Neural cell (in vitro differentiated cells): ENCODE data around the gene SLC9A1. TPM values are rescaled to one million over a fixed set of nuclear protein-coding genes. Genes with fewer than 3 reads are reported as not detected.
"Not testable (repeated sequence)": the region's sequence is repeated elsewhere in the genome, so short reads cannot be mapped to it uniquely, and the experiment has no call there.

ENCODE experiments used
- H2AFZ ChIP-seq: fragments of 200-600, 300-800 bp; sonication (generic), shearing (Covaris generic); 2 replicates; pipeline ENCODE4 v1.6.0; 2014; ENCODE audit warnings: low read depth, mild to moderate bottlenecking, antibody characterized with exemption, low read length, moderate library complexity
- H3F3A ChIP-seq: fragments of 200-600 bp; shearing (Covaris generic); 2 replicates; pipeline ENCODE4 v1.6.1; 2016; ENCODE audit warnings: mild to moderate bottlenecking, moderate library complexity, mixed read lengths, antibody characterized with exemption, low read length; ENCODE audit not compliant: insufficient read depth, poor library complexity, severe bottlenecking
- H3K27ac ChIP-seq: fragments of 200-600, 300-800 bp; sonication (generic), shearing (Covaris generic); 2 replicates; pipeline ENCODE4 v1.5.1; 2014; ENCODE audit warnings: mild to moderate bottlenecking, low read length, moderate library complexity
- H3K27me3 ChIP-seq: fragments of 300-800, 200-600 bp; sonication (generic), shearing (Covaris generic); 2 replicates; pipeline ENCODE4 v1.6.0; 2014; ENCODE audit warnings: mild to moderate bottlenecking, low read depth, low read length, moderate library complexity; ENCODE audit not compliant: insufficient read depth
- H3K36me3 ChIP-seq: fragments of 300-800, 200-600 bp; sonication (generic), shearing (Covaris generic); 2 replicates; pipeline ENCODE4 v1.5.1; 2014; ENCODE audit warnings: mild to moderate bottlenecking, antibody characterized with exemption, low read length, moderate library complexity; ENCODE audit not compliant: insufficient read depth
- H3K4me2 ChIP-seq: fragments of 300-800, 200-600 bp; sonication (generic), shearing (Covaris generic); 2 replicates; pipeline ENCODE4 v1.6.0; 2014; ENCODE audit warnings: mild to moderate bottlenecking, low read length
- H3K4me3 ChIP-seq: fragments of 300-800, 200-600 bp; sonication (generic), shearing (Covaris generic); 2 replicates; pipeline ENCODE4 v1.5.1; 2014; ENCODE audit warnings: mild to moderate bottlenecking, low read length, moderate library complexity
- H3K79me2 ChIP-seq: fragments of 200-600 bp; shearing (Covaris generic); replicated peaks from 2 replicates; pipeline ENCODE4 v1.6.0; 2014; ENCODE audit warnings: mild to moderate bottlenecking, low read length, moderate library complexity; ENCODE audit not compliant: insufficient read depth
- H3K9ac ChIP-seq: fragments of 300-800, 200-600 bp; sonication (generic), shearing (Covaris generic); 2 replicates; pipeline ENCODE4 v1.6.1; 2016; ENCODE audit warnings: mild to moderate bottlenecking, low read length, mixed read lengths
- H3K9me2 ChIP-seq: fragments of 200-600 bp; shearing (Covaris generic); 2 replicates; pipeline ENCODE4 v1.6.1; 2016; ENCODE audit warnings: mild to moderate bottlenecking, low read length, mixed read lengths; ENCODE audit not compliant: insufficient read depth
- H3K9me3 ChIP-seq: fragments of 200-600, 300-800 bp; sonication (generic), shearing (Covaris generic); 2 replicates; pipeline ENCODE4 v1.6.1; 2016; ENCODE audit warnings: mild to moderate bottlenecking, mixed run types, low read length, moderate library complexity, mixed read lengths
- H4K20me1 ChIP-seq: fragments of 200-600 bp; shearing (Covaris generic); 2 replicates; pipeline ENCODE4 v1.6.1; 2016; ENCODE audit warnings: mild to moderate bottlenecking, mixed run types; ENCODE audit not compliant: insufficient read depth
- CTCF ChIP-seq: fragments of 450-650 bp; IDR thresholded peaks from 2 replicates; pipeline ENCODE4 v1.5.1; 2014; ENCODE audit warnings: antibody characterized with exemption, mild to moderate bottlenecking, moderate library complexity; ENCODE audit not compliant: poor library complexity, severe bottlenecking
- EP300 ChIP-seq: fragments of 450-650 bp; conservative IDR thresholded peaks from 2 replicates; pipeline ENCODE4 v1.6.1; 2014; ENCODE audit warnings: antibody characterized with exemption, mild to moderate bottlenecking, moderate library complexity; ENCODE audit not compliant: poor library complexity, severe bottlenecking
- MXI1 ChIP-seq: fragments of 450-650 bp; conservative IDR thresholded peaks from 2 replicates; pipeline ENCODE4 v1.6.1; 2014; ENCODE audit warnings: antibody characterized with exemption, mild to moderate bottlenecking; ENCODE audit not compliant: poor library complexity, severe bottlenecking
- POLR2AphosphoS5 ChIP-seq: IDR thresholded peaks from 2 replicates; pipeline ENCODE4 v1.6.1; 2012
- RAD21 ChIP-seq: fragments of 450-650 bp; conservative IDR thresholded peaks from 2 replicates; pipeline ENCODE4 v1.6.1; 2014; ENCODE audit warnings: antibody characterized with exemption, mild to moderate bottlenecking, moderate library complexity
- SMC3 ChIP-seq: fragments of 450-650 bp; conservative IDR thresholded peaks from 2 replicates; pipeline ENCODE4 v1.6.1; 2014; ENCODE audit warnings: antibody characterized with exemption, mild to moderate bottlenecking, moderate library complexity; ENCODE audit not compliant: poor library complexity
- TAF1 ChIP-seq: IDR thresholded peaks from 2 replicates; pipeline ENCODE4 v1.6.1; 2012; ENCODE audit warnings: low read depth
- polyA plus RNA-seq: library from polyadenylated mRNA; depleted of rRNA; stranded (reverse); fragments of >200 nt; gene quantifications from 2 replicates; pipeline ENCODE4 v1.2.3, GENCODE V29; 2014

The SLC9A1 gene
- polyA plus RNA-seq, 1 donor from 2014 or later, result 1.5 TPM

GRCh38 chr1:27126391-27126790, 28.5 kb downstream of the SLC9A1 start:
- Histone ChIP-seq H3K27ac (no peak overlapping the region), H3K79me2 (no peaks in the 10 kb centered on the region), H3K4me3 (no peak overlapping the region), H2AFZ (no peak overlapping the region), H3F3A (no peaks in the 10 kb centered on the region), H4K20me1 (no peaks in the 10 kb centered on the region), H3K27me3 (no peaks in the 10 kb centered on the region), H3K9me2 (no peaks in the 10 kb centered on the region), H3K36me3 (no peaks in the 10 kb centered on the region), H3K9me3 (no peaks in the 10 kb centered on the region), H3K9ac (no peak overlapping the region), H3K4me2 (no peak overlapping the region)
- no peak for TF ChIP-seq RAD21
- TF ChIP-seq MXI1, result no peak
- TF ChIP-seq TAF1, result no peak
- TF ChIP-seq POLR2AphosphoS5, result no peak
- no peak for TF ChIP-seq CTCF
- no peak for TF ChIP-seq EP300

- not testable (repeated sequence) for H3K4me3 ChIP-seq, H3K27ac ChIP-seq, H3K9ac ChIP-seq, H3K9me2 ChIP-seq, H3K4me2 ChIP-seq, H4K20me1 ChIP-seq, H2AFZ ChIP-seq, H3K36me3 ChIP-seq, H3K79me2 ChIP-seq, H3F3A ChIP-seq, H3K9me3 ChIP-seq, H3K27me3 ChIP-seq
Measured at GRCh38 chr1:27125125-27125524, 29.8 kb downstream of the SLC9A1 start.

GRCh38 chr1:27124405-27124804, 30.5 kb downstream of the SLC9A1 start:
- TF ChIP-seq CTCF (no peak), SMC3 (no peak)
- no peak overlapping the region for H2AFZ ChIP-seq
- H3K9me3 ChIP-seq, result no peaks in the 10 kb centered on the region
- H3K4me3 ChIP-seq, result no peak overlapping the region
- H3K4me2 ChIP-seq, result no peak overlapping the region
- no peaks in the 10 kb centered on the region for H3F3A ChIP-seq
- H3K9me2 ChIP-seq, result no peaks in the 10 kb centered on the region
- no peaks in the 10 kb centered on the region for H3K36me3 ChIP-seq
- no peak overlapping the region for H3K27ac ChIP-seq
- no peaks in the 10 kb centered on the region for H3K79me2 ChIP-seq
- H3K9ac ChIP-seq, result no peak overlapping the region
- H3K27me3 ChIP-seq, result no peaks in the 10 kb centered on the region
- no peaks in the 10 kb centered on the region for H4K20me1 ChIP-seq
